GM21447 (cell line): Measurements from ENCODE around the gene CCT6B.
"Not testable (repeated sequence)": the region's sequence is repeated elsewhere in the genome, so short reads cannot be mapped to it uniquely, and the experiment has no call there.

Source experiments
- ATAC-seq: cut with Tn5 transposase; IDR thresholded peaks from one replicate; pipeline ENCODE4 v1.9.1; 2021; ENCODE audit not compliant: unreplicated experiment

The CCT6B gene

GRCh38 chr17:34980681-34981537 is 19.6 kb upstream of the CCT6B start:
- ATAC-seq: peak; percentile 77

GRCh38 chr17:34980353-34980680 is 19.1 kb upstream of the CCT6B start, which contains the start of gene LIG3:
LIG3 (plus strand) TSS chr17:34980512; CDS start chr17:34983006, 2,494 bp downstream.
- peak; percentile 74 for ATAC-seq

GRCh38 chr17:34979650-34980352 is 18.5 kb upstream of the CCT6B start:
- no peak for ATAC-seq

- ATAC-seq: no peak
Observed at GRCh38 chr17:34979153-34979552, 17.9 kb upstream of the CCT6B start.

- ATAC-seq: no peak
Observed at GRCh38 chr17:34974794-34975785, 13.8 kb upstream of the CCT6B start.

- no peak for ATAC-seq
Observed at GRCh38 chr17:34974179-34974578, 12.9 kb upstream of the CCT6B start.

GRCh38 chr17:34958438-34958837 is 2.8 kb downstream of the CCT6B start:
- ATAC-seq: no peak

- ATAC-seq: not testable (repeated sequence)
Observed at GRCh38 chr17:34950780-34951179, 10.5 kb downstream of the CCT6B start.

- ATAC-seq: no peak
Observed at GRCh38 chr17:34930283-34930682, 31.0 kb downstream of the CCT6B start.

GRCh38 chr17:34926661-34927060 is 34.6 kb downstream of the CCT6B start:
- ATAC-seq: no peak

- no peak for ATAC-seq
Observed at GRCh38 chr17:34920676-34921075, 40.6 kb downstream of the CCT6B start.

GRCh38 chr17:34917381-34917780 is 43.9 kb downstream of the CCT6B start:
- ATAC-seq: no peak

- no peak for ATAC-seq
Observed at GRCh38 chr17:34916120-34916519, 45.1 kb downstream of the CCT6B start.

GRCh38 chr17:34913001-34913400 is 48.3 kb downstream of the CCT6B start:
- ATAC-seq: no peak

- ATAC-seq: no peak
Observed at GRCh38 chr17:34909040-34909439, 52.2 kb downstream of the CCT6B start.

GRCh38 chr17:34902831-34903547 is 58.3 kb downstream of the CCT6B start:
- ATAC-seq: no peak

- no peak for ATAC-seq
Observed at GRCh38 chr17:34899643-34900291, 61.5 kb downstream of the CCT6B start.

GRCh38 chr17:34895383-34895782 is 65.9 kb downstream of the CCT6B start:
- ATAC-seq: no peak

- ATAC-seq: no peak
Observed at GRCh38 chr17:34894964-34895363, 66.3 kb downstream of the CCT6B start.
